Activated CD4-positive, alpha-beta T cell treated with anti-CD3 and anti-CD28 coated beads, Interleukin-2, amount 10 ng/mL, durations not matched to agents 7 days and 5 days (primary cell): ENCODE measurements around the gene TXNDC2. TPM values are rescaled to one million over a fixed set of nuclear protein-coding genes. Genes with fewer than 3 reads are reported as not detected.
"Not testable (repeated sequence)": the region's sequence is repeated elsewhere in the genome, so short reads cannot be mapped to it uniquely, and the experiment has no call there.

Experiments
- CTCF ChIA-PET: fragments of 350-600 bp; sonication (Branson Sonifier 250); formaldehyde crosslinking; loops from one replicate; lab custom pipeline; 2021; ENCODE audit warnings: antibody characterized with exemption; lab: Charles Lee
- POLR2A ChIA-PET: fragments of 350-600 bp; sonication (Branson Sonifier 250); formaldehyde crosslinking; loops from one replicate; lab custom pipeline; 2021; ENCODE audit warnings: antibody characterized with exemption; lab: Charles Lee
- DNase-seq: peaks from one replicate; pipeline ENCODE4 v3.0.0-alpha.2; 2020
- H3K27ac Mint-ChIP-seq: one replicate; pipeline ENCODE4 v1.8.0; 2021; ENCODE audit warnings: mild to moderate bottlenecking, moderate library complexity, mixed read lengths
- H3K27me3 Mint-ChIP-seq: one replicate; pipeline ENCODE4 v1.8.0; 2021; ENCODE audit warnings: mixed read lengths
- H3K36me3 Mint-ChIP-seq: one replicate; pipeline ENCODE4 v1.8.0; 2021; ENCODE audit warnings: low read depth, mixed read lengths
- H3K4me1 Mint-ChIP-seq: one replicate; pipeline ENCODE4 v1.8.0; 2021; ENCODE audit warnings: mixed read lengths
- H3K4me3 Mint-ChIP-seq: one replicate; pipeline ENCODE4 v1.8.0; 2021; ENCODE audit warnings: mild to moderate bottlenecking, moderate library complexity, mixed read lengths
- H3K9me3 Mint-ChIP-seq: one replicate; pipeline ENCODE4 v1.8.0; 2021; ENCODE audit warnings: mixed read lengths
- total RNA-seq, 2 experiments: library from RNA; stranded (reverse); gene quantifications; one replicate each; pipeline ENCODE4 v1.2.3, GENCODE V29; 2021

Gene TXNDC2
- total RNA-seq, 2 experiments from 2014 or later = not detected

- DNase-seq = no peak
- Mint-ChIP-seq H3K9me3 (no peaks in the 10 kb centered on the region), H3K4me1 (no peaks in the 10 kb centered on the region), H3K36me3 (no peaks in the 10 kb centered on the region), H3K27ac (no peak overlapping the region), H3K4me3 (no peak overlapping the region), H3K27me3 (peaks cover 26% of the 10 kb centered on the region)
- ChIA-PET CTCF (no interaction called here), POLR2A (no interaction called here)
Measured at GRCh38 chr18:9851511-9851910, 34.3 kb upstream of the TXNDC2 start.

- Mint-ChIP-seq H3K9me3 (no peaks in the 10 kb centered on the region), H3K27me3 (peaks cover 26% of the 10 kb centered on the region), H3K36me3 (no peaks in the 10 kb centered on the region), H3K27ac (no peak overlapping the region), H3K4me3 (no peak overlapping the region), H3K4me1 (no peaks in the 10 kb centered on the region)
- ChIA-PET POLR2A (no interaction called here), CTCF (interaction anchor here (0.6 kb wide), 1 partner anchor 816 kb away, joined by 3 read pairs; no protein-coding TSS in a partner anchor)
- no peak for DNase-seq
Measured at GRCh38 chr18:9852266-9853081, 33.3 kb upstream of the TXNDC2 start.

DNA sequence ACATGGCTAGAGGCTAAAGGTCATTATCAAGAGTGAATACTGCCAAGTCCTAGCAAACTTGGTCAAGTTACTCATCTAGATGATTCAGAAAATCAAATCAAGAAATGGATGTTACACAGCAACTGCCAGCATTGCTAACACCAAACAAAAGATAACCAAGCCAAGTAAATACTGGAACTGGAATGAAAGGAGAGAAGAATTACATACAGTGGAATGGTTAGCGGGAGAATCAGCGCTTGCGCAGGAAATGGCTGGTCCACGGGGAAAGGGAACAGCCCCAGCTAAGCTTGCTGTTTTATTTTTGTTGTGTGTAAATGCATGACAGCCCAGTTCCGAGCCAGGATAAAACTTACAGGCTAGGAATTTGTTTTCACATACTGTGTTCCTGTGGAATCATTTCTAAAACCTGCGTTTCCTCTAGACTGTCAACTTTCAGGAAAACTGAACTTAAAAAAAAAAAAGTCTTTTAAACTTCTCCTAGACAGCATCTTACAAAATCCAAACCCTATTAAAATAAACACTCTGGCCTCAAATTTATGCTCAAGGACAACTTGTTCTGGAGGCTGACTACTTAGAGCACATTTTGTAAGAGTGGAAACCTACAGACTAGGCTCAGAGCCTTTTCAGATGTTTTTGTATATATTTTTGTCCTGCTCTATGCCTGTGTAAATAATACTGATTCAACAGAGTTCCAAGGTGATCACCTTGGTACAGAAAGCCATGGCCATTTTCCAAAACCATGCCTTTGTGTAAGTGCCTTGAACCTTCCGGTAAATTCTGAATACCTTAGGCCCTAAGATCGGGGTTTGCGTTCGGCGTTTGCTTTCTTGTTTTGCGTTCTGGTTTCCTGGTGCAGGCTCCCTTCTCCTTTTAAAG, 30.7 kb upstream of the TXNDC2 start:
- H3K27ac Mint-ChIP-seq = no peak overlapping the region
- POLR2A ChIA-PET = no interaction called here
- H3K36me3 Mint-ChIP-seq = no peaks in the 10 kb centered on the region
- no peaks in the 10 kb centered on the region for H3K4me1 Mint-ChIP-seq
- H3K9me3 Mint-ChIP-seq = no peaks in the 10 kb centered on the region
- no peak for DNase-seq
- peaks cover 4% of the 10 kb centered on the region for H3K27me3 Mint-ChIP-seq
- CTCF ChIA-PET = interaction anchor here (0.9 kb wide), 1 partner anchor 27 kb away, joined by 3 read pairs; no protein-coding TSS in a partner anchor
- H3K4me3 Mint-ChIP-seq = no peak overlapping the region

GRCh38 chr18:9855681-9856080, 30.1 kb upstream of the TXNDC2 start:
- H3K9me3 Mint-ChIP-seq = no peaks in the 10 kb centered on the region
- H3K27me3 Mint-ChIP-seq = peaks cover 4% of the 10 kb centered on the region
- no peak overlapping the region for H3K27ac Mint-ChIP-seq
- no peaks in the 10 kb centered on the region for H3K36me3 Mint-ChIP-seq
- POLR2A ChIA-PET = no interaction called here
- H3K4me3 Mint-ChIP-seq = no peak overlapping the region
- CTCF ChIA-PET = no interaction called here
- H3K4me1 Mint-ChIP-seq = no peaks in the 10 kb centered on the region
- DNase-seq = no peak

DNA sequence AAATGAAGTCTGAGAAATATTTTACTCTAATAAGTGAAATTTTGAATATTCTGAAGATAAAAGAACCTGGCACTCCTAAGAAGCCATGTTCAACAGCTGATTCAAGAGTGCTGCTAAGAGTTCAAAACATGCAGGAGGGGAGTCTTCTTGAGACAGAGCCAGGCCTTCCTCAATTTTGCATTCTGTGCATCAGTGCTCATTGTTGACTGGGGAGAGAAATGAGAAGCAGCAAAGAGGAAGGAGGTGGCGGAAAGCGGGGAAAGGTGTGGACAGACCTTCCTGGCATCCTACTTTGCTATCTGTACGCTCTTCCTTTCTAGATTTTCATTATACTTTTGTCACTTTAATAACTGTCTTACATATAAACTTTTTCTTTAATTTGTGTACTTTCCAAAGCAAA, 29.7 kb upstream of the TXNDC2 start:
- ChIA-PET POLR2A (no interaction called here), CTCF (no interaction called here)
- H3K36me3 Mint-ChIP-seq = no peaks in the 10 kb centered on the region
- H3K4me3 Mint-ChIP-seq = no peak overlapping the region
- no peaks in the 10 kb centered on the region for H3K4me1 Mint-ChIP-seq
- H3K27ac Mint-ChIP-seq = no peak overlapping the region
- peaks cover 4% of the 10 kb centered on the region for H3K27me3 Mint-ChIP-seq
- no peak for DNase-seq
- no peaks in the 10 kb centered on the region for H3K9me3 Mint-ChIP-seq

- H3K4me3 Mint-ChIP-seq, H3K9me3 Mint-ChIP-seq, H3K36me3 Mint-ChIP-seq, H3K27ac Mint-ChIP-seq, POLR2A ChIA-PET, DNase-seq, H3K27me3 Mint-ChIP-seq, H3K4me1 Mint-ChIP-seq: not testable (repeated sequence)
- CTCF ChIA-PET = interaction anchor here (0.6 to 1.2 kb wide), 3 partner anchors 12 to 627 kb away, joined by 3 to 5 read pairs (median 4); no protein-coding TSS in a partner anchor
Measured at GRCh38 chr18:9857479-9857998, 28.2 kb upstream of the TXNDC2 start.

DNA sequence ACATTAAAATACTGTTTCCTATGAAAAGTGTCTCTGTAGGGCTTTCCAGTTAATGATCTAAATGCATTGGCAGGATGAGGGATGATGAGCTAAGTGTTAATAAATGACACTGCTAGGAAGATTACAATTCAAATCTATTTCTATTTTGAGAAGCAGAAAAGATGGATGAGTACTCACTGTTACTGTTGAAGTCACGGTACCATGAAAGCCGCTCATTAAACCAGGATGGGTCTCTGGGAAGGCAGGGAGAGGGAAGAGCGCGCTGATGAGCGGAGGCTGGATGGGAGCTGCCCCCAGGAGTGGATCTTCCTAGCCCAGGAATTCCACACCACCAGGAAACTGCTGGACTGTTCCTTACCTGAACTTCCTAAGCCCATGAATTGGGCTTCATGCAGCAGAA, 27.1 kb upstream of the TXNDC2 start:
- H3K36me3 Mint-ChIP-seq = no peaks in the 10 kb centered on the region
- H3K4me1 Mint-ChIP-seq = peaks cover 3% of the 10 kb centered on the region
- H3K27me3 Mint-ChIP-seq = peaks cover 2% of the 10 kb centered on the region
- no peak for DNase-seq
- H3K9me3 Mint-ChIP-seq = no peaks in the 10 kb centered on the region
- POLR2A ChIA-PET = no interaction called here
- no peak overlapping the region for H3K27ac Mint-ChIP-seq
- CTCF ChIA-PET = interaction anchor here (1.0 to 1.2 kb wide), 2 partner anchors 11 to 14 kb away, joined by 3 read pairs; no protein-coding TSS in a partner anchor
- no peak overlapping the region for H3K4me3 Mint-ChIP-seq

- Mint-ChIP-seq H3K27ac (no peak overlapping the region), H3K27me3 (peaks cover 2% of the 10 kb centered on the region), H3K4me3 (no peak overlapping the region), H3K4me1 (peaks cover 3% of the 10 kb centered on the region), H3K36me3 (no peaks in the 10 kb centered on the region), H3K9me3 (no peaks in the 10 kb centered on the region)
- no peak for DNase-seq
- ChIA-PET CTCF (interaction anchor here (0.6 to 1.0 kb wide), 2 partner anchors 10 to 1796 kb away, joined by 3 read pairs; no protein-coding TSS in a partner anchor), POLR2A (no interaction called here)
Measured at GRCh38 chr18:9859232-9859631, 26.5 kb upstream of the TXNDC2 start.

GRCh38 chr18:9860682-9861081, 25.1 kb upstream of the TXNDC2 start:
- CTCF ChIA-PET = interaction anchor here (0.6 to 1.2 kb wide), 2 partner anchors 25 to 99 kb away, joined by 3 to 6 read pairs; partner anchors contain the start of gene TXNDC2
- H3K4me1 Mint-ChIP-seq = peaks cover 3% of the 10 kb centered on the region
- no peaks in the 10 kb centered on the region for H3K27me3 Mint-ChIP-seq
- H3K36me3 Mint-ChIP-seq = no peaks in the 10 kb centered on the region
- no peak overlapping the region for H3K4me3 Mint-ChIP-seq
- POLR2A ChIA-PET = no interaction called here
- H3K27ac Mint-ChIP-seq = no peak overlapping the region
- peaks cover 4% of the 10 kb centered on the region for H3K9me3 Mint-ChIP-seq
- DNase-seq = no peak

GRCh38 chr18:9861157-9861556, 24.6 kb upstream of the TXNDC2 start:
- no peaks in the 10 kb centered on the region for H3K27me3 Mint-ChIP-seq
- DNase-seq = no peak
- H3K36me3 Mint-ChIP-seq = no peaks in the 10 kb centered on the region
- H3K9me3 Mint-ChIP-seq = peaks cover 9% of the 10 kb centered on the region
- no peak overlapping the region for H3K27ac Mint-ChIP-seq
- ChIA-PET POLR2A (no interaction called here), CTCF (interaction anchor here (0.6 to 1.2 kb wide), 3 partner anchors 13 to 100 kb away, joined by 3 to 6 read pairs (median 4); partner anchors contain the start of gene TXNDC2)
- peaks cover 3% of the 10 kb centered on the region for H3K4me1 Mint-ChIP-seq
- H3K4me3 Mint-ChIP-seq = no peak overlapping the region

- no peak overlapping the region for H3K4me3 Mint-ChIP-seq
- H3K27ac Mint-ChIP-seq = no peak overlapping the region
- no peaks in the 10 kb centered on the region for H3K27me3 Mint-ChIP-seq
- DNase-seq = no peak
- H3K4me1 Mint-ChIP-seq = peaks cover 3% of the 10 kb centered on the region
- peaks cover 13% of the 10 kb centered on the region for H3K9me3 Mint-ChIP-seq
- CTCF ChIA-PET = no interaction called here
- H3K36me3 Mint-ChIP-seq = no peaks in the 10 kb centered on the region
- POLR2A ChIA-PET = no interaction called here
Measured at GRCh38 chr18:9861933-9862332, 23.8 kb upstream of the TXNDC2 start.

DNA sequence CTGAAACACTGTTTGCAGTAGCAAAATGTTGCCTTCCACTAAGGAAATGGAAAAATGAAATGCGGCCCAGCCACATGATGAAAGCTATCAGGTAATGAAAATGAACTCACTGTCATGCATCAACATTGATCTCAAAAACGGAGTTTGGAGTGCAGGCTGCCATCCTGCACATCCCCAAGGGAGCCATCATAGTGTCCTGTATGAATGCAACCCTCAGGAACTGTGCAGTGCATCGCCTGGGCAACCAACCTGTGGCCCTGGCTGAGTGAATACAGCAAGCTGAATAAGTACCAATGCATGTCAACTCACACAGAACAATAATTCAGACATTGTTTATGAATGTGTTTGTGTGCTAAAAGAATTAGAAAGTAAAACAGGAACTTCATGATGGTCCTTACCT, 23.1 kb upstream of the TXNDC2 start:
- H3K9me3 Mint-ChIP-seq = peaks cover 14% of the 10 kb centered on the region
- peaks cover 3% of the 10 kb centered on the region for H3K4me1 Mint-ChIP-seq
- no peaks in the 10 kb centered on the region for H3K27me3 Mint-ChIP-seq
- no peaks in the 10 kb centered on the region for H3K36me3 Mint-ChIP-seq
- no peak overlapping the region for H3K27ac Mint-ChIP-seq
- H3K4me3 Mint-ChIP-seq = no peak overlapping the region
- POLR2A ChIA-PET = no interaction called here
- no peak for DNase-seq
- CTCF ChIA-PET = no interaction called here
